Subcutaneous adipose tissue (tissue), 4 donors: Measurements from ENCODE around the gene NINJ1. TPM values are rescaled to one million over a fixed set of nuclear protein-coding genes. Genes with fewer than 3 reads are reported as not detected.

Experiments used
- CTCF ChIP-seq: fragments of 450-650 bp; IDR thresholded peaks from one replicate; pipeline ENCODE4 v1.5.1; 2016; ENCODE audit warnings: low read depth, mild to moderate bottlenecking, control low read depth, antibody characterized with exemption, moderate library complexity
- total RNA-seq, 4 donors: library from RNA; depleted of rRNA; stranded (reverse); fragments of >200 nt; gene quantifications; one replicate each; pipeline ENCODE4 v1.1.0, GENCODE V29; 2016

NINJ1 gene
- total RNA-seq, 4 donors from 2014 or later: 57.0 to 84.6 (median 69.0) TPM

- TF ChIP-seq CTCF: no peak
Measured at GRCh38 chr9:93134740-93135444, 841 bp upstream of the NINJ1 start.

GRCh38 chr9:93133681-93134014, 403 bp downstream of the NINJ1 start:
- no peak for TF ChIP-seq CTCF

GRCh38 chr9:93132946-93133680, 938 bp downstream of the NINJ1 start:
- TF ChIP-seq CTCF: no peak

- TF ChIP-seq CTCF: no peak
Measured at GRCh38 chr9:93132287-93132927, 1.6 kb downstream of the NINJ1 start.

GRCh38 chr9:93131599-93132286, 2.3 kb downstream of the NINJ1 start:
- TF ChIP-seq CTCF: no peak

- no peak for TF ChIP-seq CTCF
Measured at GRCh38 chr9:93130861-93131481, 3.1 kb downstream of the NINJ1 start.
